Gastrocnemius medialis (tissue), 4 donors: ENCODE results near the gene IFIT5.

Experiments
- POLR2A ChIP-seq, 2 donors: fragments of 450-650 bp; IDR thresholded peaks; one replicate each; pipeline ENCODE4 v1.6.1; 2017; ENCODE audit warnings: antibody characterized with exemption in 2 of 2, mild to moderate bottlenecking in 2 of 2, moderate library complexity in 2 of 2
- TF ChIP-seq, protein P1 (sequence below), 5 experiments: fragments of 450-650 bp in 3 of 5; fragments of 200-600 bp in 2 of 5; sonication (generic) in 2 of 5; IDR thresholded peaks in 4 of 5; conservative IDR thresholded peaks in 1 of 5; 1 replicate in 4 of 5; 2 replicates in 1 of 5; pipeline ENCODE4 v1.5.1; 2016 to 2019; ENCODE audit warnings: antibody characterized with exemption in 5 of 5, mild to moderate bottlenecking in 3 of 5, moderate library complexity in 3 of 5

DNA sequence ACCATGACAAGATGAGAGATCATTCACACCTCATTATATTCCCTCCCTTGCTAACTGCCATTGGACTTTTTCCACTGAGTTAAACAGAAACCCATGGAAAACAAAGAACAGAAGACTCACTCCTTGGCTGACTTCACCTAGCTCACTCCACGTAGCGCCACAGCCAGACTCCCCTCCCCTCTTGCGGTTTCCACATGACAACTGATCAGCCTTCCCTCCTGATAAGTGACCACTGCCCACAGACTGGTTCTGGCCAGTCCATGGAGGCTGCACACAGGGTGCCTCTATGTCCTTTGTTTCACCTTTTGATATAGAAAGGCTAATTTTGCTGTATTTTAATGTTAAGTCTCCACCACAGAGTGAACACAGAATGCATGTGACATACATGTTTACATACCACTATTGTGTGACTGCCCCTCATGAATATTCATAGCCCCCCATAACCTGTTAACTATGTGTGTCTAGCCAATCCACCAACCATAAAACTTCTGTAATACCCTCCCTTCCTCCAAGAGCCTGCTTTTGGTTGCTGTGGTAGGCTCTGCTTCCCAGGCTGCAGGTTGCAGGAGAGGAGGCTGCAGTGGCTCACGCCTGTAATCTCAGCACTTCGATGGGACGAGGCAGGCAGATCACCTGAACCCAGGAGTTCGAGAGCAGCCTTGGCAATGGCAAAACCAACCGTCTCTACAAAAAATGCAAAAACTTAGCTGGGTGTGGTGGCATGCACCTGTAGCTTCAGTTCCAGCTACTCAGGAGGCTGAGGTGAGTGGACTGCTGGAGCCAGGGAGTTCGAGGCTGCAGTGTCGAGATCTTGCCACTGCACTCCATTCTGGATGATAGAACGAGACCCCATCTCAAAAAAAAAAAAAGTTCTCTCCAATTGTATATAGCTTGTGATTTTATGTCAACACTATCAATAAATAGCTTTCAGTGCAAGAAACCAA lies 10.0 kb upstream of the IFIT5 start:
- TF ChIP-seq POLR2A (IDR thresholded peaks at IDR 0.05) = no peak
- TF ChIP-seq, protein P1, sequence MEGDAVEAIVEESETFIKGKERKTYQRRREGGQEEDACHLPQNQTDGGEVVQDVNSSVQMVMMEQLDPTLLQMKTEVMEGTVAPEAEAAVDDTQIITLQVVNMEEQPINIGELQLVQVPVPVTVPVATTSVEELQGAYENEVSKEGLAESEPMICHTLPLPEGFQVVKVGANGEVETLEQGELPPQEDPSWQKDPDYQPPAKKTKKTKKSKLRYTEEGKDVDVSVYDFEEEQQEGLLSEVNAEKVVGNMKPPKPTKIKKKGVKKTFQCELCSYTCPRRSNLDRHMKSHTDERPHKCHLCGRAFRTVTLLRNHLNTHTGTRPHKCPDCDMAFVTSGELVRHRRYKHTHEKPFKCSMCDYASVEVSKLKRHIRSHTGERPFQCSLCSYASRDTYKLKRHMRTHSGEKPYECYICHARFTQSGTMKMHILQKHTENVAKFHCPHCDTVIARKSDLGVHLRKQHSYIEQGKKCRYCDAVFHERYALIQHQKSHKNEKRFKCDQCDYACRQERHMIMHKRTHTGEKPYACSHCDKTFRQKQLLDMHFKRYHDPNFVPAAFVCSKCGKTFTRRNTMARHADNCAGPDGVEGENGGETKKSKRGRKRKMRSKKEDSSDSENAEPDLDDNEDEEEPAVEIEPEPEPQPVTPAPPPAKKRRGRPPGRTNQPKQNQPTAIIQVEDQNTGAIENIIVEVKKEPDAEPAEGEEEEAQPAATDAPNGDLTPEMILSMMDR (IDR thresholded peaks at IDR 0.05 in 4 of 5, conservative IDR thresholded peaks at IDR 0.05 in 1 of 5) = no peak
